HEK293 (cell line): Measurements from ENCODE around the gene TMEM100.

ENCODE experiments used
- SALL2 ChIP-seq: fragments of 450-650 bp; formaldehyde crosslinking; IDR thresholded peaks from 2 replicates; pipeline ENCODE4 v1.5.0; 2017; ENCODE audit warnings: missing biosample characterization, mild to moderate bottlenecking, missing genetic modification characterization, borderline replicate concordance
- TRIM28 ChIP-seq: IDR thresholded peaks from 2 replicates; pipeline ENCODE4 v1.6.1; 2011; ENCODE audit warnings: low read length, control low read depth, borderline replicate concordance
- ZBTB44 ChIP-seq: fragments of 450-650 bp; IDR thresholded peaks from 2 replicates; pipeline ENCODE4 v1.5.1; 2018; ENCODE audit warnings: missing biosample characterization, mild to moderate bottlenecking, missing genetic modification characterization
- ZNF155 ChIP-seq: fragments of 450-650 bp; formaldehyde crosslinking; IDR thresholded peaks from 2 replicates; pipeline ENCODE4 v1.5.1; 2016; ENCODE audit warnings: missing biosample characterization, missing genetic modification characterization
- ZSCAN4 ChIP-seq: fragments of 450-650 bp; formaldehyde crosslinking; IDR thresholded peaks from 2 replicates; pipeline ENCODE4 v1.5.1; 2017; ENCODE audit warnings: missing biosample characterization, missing genetic modification characterization
- TF ChIP-seq, protein P1 (sequence below): fragments of 450-650 bp; formaldehyde crosslinking; IDR thresholded peaks from 2 replicates; pipeline ENCODE4 v1.5.1; 2016; ENCODE audit warnings: missing biosample characterization, missing genetic modification characterization
- TF ChIP-seq, protein P2 (sequence below): fragments of 450-650 bp; formaldehyde crosslinking; IDR thresholded peaks from 2 replicates; pipeline ENCODE4 v1.5.1; 2016; ENCODE audit warnings: missing biosample characterization, missing genetic modification characterization

GRCh38 chr17:55727920-55728319, 5.3 kb upstream of the TMEM100 start:
- no peak for TF ChIP-seq ZSCAN4 (tag by site-specific recombination)
- TF ChIP-seq ZBTB44: no peak
- TF ChIP-seq, protein P1, sequence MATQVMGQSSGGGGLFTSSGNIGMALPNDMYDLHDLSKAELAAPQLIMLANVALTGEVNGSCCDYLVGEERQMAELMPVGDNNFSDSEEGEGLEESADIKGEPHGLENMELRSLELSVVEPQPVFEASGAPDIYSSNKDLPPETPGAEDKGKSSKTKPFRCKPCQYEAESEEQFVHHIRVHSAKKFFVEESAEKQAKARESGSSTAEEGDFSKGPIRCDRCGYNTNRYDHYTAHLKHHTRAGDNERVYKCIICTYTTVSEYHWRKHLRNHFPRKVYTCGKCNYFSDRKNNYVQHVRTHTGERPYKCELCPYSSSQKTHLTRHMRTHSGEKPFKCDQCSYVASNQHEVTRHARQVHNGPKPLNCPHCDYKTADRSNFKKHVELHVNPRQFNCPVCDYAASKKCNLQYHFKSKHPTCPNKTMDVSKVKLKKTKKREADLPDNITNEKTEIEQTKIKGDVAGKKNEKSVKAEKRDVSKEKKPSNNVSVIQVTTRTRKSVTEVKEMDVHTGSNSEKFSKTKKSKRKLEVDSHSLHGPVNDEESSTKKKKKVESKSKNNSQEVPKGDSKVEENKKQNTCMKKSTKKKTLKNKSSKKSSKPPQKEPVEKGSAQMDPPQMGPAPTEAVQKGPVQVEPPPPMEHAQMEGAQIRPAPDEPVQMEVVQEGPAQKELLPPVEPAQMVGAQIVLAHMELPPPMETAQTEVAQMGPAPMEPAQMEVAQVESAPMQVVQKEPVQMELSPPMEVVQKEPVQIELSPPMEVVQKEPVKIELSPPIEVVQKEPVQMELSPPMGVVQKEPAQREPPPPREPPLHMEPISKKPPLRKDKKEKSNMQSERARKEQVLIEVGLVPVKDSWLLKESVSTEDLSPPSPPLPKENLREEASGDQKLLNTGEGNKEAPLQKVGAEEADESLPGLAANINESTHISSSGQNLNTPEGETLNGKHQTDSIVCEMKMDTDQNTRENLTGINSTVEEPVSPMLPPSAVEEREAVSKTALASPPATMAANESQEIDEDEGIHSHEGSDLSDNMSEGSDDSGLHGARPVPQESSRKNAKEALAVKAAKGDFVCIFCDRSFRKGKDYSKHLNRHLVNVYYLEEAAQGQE (tag by site-specific recombination): no peak
- no peak for TF ChIP-seq ZNF155 (tag by site-specific recombination)
- no peak for TF ChIP-seq TRIM28
- TF ChIP-seq, protein P2, sequence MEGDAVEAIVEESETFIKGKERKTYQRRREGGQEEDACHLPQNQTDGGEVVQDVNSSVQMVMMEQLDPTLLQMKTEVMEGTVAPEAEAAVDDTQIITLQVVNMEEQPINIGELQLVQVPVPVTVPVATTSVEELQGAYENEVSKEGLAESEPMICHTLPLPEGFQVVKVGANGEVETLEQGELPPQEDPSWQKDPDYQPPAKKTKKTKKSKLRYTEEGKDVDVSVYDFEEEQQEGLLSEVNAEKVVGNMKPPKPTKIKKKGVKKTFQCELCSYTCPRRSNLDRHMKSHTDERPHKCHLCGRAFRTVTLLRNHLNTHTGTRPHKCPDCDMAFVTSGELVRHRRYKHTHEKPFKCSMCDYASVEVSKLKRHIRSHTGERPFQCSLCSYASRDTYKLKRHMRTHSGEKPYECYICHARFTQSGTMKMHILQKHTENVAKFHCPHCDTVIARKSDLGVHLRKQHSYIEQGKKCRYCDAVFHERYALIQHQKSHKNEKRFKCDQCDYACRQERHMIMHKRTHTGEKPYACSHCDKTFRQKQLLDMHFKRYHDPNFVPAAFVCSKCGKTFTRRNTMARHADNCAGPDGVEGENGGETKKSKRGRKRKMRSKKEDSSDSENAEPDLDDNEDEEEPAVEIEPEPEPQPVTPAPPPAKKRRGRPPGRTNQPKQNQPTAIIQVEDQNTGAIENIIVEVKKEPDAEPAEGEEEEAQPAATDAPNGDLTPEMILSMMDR (tag by site-specific recombination): no peak
- no peak for TF ChIP-seq SALL2 (tag by site-specific recombination)
